K562 (cell line): ENCODE results near the gene BTBD16. TPM values are rescaled to one million over a fixed set of nuclear protein-coding genes. Genes with fewer than 3 reads are reported as not detected.

Experiments used
- polyA plus RNA-seq, 8 experiments: library from polyadenylated mRNA; depleted of rRNA in 4 of 8; stranded (reverse) in 5 of 8; unstranded in 3 of 8; fragments of >200 nt; fragmentation: Nextera tagmentation in 2 of 8; fragmentation: Illumina TruSeq in 1 of 8; extraction: Ambion mirVana in 2 of 8; extraction: Trizol in 1 of 8; gene quantifications; 2 replicates each; pipeline versions ENCODE4 v1.2.1 to v1.2.3, GENCODE V29; 2011 to 2014; ENCODE audit warnings: inconsistent platforms in 1 of 8, missing spikeins in 1 of 8
- total RNA-seq, 7 experiments: library from RNA; depleted of rRNA in 6 of 7; stranded (reverse); fragments of >200 nt in 6 of 7; fragmentation: Illumina TruSeq in 2 of 7; extraction: Trizol in 2 of 7; gene quantifications; 2 replicates each; pipeline versions ENCODE4 v1.2.1 to v1.2.3, GENCODE V29; 2011 to 2021; ENCODE audit warnings: low replicate concordance in 1 of 7
- TF ChIP-seq, protein P1 (sequence below), 2 experiments: fragments of 450-650 bp; formaldehyde crosslinking in 1 of 2; IDR thresholded peaks; 2 replicates each; pipeline versions ENCODE4 v1.4.0 to v1.6.1; 2014 to 2020; ENCODE audit warnings: mild to moderate bottlenecking in 2 of 2, borderline replicate concordance in 1 of 2, low read depth in 1 of 2

Gene BTBD16
- total and polyA plus RNA-seq, 9 of the 15 experiments (the other 6 are each of a cell fraction or from before 2014, with no cell fraction given): 0.11 TPM; not detected in 8

DNA sequence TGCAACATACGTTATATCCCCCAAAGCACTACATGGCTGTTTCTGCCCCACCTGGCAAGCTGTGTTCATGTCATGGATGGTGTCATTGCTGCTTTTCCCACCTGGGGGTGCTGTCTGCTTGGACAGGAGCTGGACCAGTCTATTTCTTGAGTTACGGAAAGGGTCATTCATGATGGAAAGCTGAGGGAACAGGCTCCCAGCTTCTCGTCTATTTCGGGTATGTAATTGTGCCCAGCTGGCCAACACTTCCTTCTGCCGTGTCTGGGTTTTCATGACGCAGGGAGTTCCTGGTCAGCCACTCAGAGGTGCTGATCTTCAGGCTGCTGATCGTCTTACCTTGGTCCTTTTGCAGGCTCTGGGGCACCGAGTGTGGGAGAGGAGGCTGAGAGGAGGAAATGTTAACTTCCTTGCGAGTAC, 8.6 kb downstream of the BTBD16 start (continued):
- TF ChIP-seq, protein P1, sequence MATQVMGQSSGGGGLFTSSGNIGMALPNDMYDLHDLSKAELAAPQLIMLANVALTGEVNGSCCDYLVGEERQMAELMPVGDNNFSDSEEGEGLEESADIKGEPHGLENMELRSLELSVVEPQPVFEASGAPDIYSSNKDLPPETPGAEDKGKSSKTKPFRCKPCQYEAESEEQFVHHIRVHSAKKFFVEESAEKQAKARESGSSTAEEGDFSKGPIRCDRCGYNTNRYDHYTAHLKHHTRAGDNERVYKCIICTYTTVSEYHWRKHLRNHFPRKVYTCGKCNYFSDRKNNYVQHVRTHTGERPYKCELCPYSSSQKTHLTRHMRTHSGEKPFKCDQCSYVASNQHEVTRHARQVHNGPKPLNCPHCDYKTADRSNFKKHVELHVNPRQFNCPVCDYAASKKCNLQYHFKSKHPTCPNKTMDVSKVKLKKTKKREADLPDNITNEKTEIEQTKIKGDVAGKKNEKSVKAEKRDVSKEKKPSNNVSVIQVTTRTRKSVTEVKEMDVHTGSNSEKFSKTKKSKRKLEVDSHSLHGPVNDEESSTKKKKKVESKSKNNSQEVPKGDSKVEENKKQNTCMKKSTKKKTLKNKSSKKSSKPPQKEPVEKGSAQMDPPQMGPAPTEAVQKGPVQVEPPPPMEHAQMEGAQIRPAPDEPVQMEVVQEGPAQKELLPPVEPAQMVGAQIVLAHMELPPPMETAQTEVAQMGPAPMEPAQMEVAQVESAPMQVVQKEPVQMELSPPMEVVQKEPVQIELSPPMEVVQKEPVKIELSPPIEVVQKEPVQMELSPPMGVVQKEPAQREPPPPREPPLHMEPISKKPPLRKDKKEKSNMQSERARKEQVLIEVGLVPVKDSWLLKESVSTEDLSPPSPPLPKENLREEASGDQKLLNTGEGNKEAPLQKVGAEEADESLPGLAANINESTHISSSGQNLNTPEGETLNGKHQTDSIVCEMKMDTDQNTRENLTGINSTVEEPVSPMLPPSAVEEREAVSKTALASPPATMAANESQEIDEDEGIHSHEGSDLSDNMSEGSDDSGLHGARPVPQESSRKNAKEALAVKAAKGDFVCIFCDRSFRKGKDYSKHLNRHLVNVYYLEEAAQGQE (IDR thresholded peaks at IDR 0.05; ENCODE audit: borderline replicate concordance): 0 out of 2 replicates have a peak, but pooled peaks have one; percentile 23
- TF ChIP-seq, protein P1 (CRISPR knock-in tag; IDR thresholded peaks at IDR 0.05; ENCODE audit: low read depth): no peak
